HEK293T (cell line): Measurements from ENCODE around the gene ANKRD13B.

Experiments used
- ELF4 ChIP-seq: fragments of 450-650 bp; IDR thresholded peaks from 2 replicates; pipeline ENCODE4 v1.6.1; 2017; ENCODE audit warnings: antibody characterized with exemption
- FOXA1 ChIP-seq: fragments of 450-650 bp; IDR thresholded peaks from 2 replicates; pipeline ENCODE4 v1.6.1; 2016; ENCODE audit warnings: mild to moderate bottlenecking
- FOXK2 ChIP-seq: fragments of 450-650 bp; IDR thresholded peaks from 2 replicates; pipeline ENCODE4 v1.6.1; 2016; ENCODE audit warnings: mild to moderate bottlenecking
- NFRKB ChIP-seq: fragments of 450-650 bp; IDR thresholded peaks from 2 replicates; pipeline ENCODE4 v1.6.1; 2016; ENCODE audit warnings: mild to moderate bottlenecking, moderate library complexity

- TF ChIP-seq ELF4 (no peak), FOXA1 (no peak), NFRKB (no peak), FOXK2 (no peak)
Measured at GRCh38 chr17:29642171-29642611, 49.3 kb downstream of the ANKRD13B start.
